Embryonic facial prominence (tissue), 1 donor: ENCODE data around the gene AMPD3.
"Not testable (repeated sequence)": the region's sequence is repeated elsewhere in the genome, so short reads cannot be mapped to it uniquely, and the experiment has no call there.

ENCODE experiments used
- DNase-seq: peaks from one replicate; pipeline ENCODE4 v3.0.0-alpha.2; 2016; ENCODE audit errors: extremely low spot score

Gene AMPD3

DNA sequence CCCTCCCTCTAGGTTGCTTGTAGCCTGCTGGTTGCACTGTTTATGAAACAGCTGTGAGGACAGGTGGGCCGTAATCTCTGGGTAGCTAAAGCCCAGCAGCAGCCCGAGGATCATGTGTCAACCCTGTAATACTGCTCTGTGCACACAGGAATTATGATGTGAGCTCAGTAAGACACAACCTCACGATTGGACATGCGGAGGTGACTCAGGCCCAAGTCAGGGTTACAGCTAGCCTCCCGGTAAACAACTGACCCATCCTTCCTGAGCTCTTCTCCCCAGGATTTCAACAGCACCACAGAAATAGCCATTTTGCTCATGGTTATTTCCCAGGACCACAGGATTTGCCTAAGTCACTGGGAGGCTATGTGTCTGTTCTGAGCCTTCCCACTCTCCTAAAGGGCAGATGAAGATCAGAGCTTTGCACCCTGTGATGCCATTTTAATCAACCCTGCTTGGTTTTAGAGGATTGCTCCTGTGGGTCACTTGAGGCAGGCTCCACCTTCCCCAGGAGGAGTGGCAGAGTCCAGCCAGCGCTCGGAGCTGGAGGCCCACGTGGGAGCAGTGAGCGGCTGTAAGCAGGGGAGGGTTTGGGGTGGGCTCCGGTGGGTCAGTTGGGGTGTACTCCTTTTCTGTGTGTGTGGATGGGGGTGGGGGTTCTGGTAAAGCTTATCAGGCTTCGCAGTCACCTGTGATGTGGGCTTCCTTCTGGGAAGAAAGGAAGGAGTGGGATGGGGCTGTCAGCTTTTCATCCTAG, at the start of gene AMPD3:
AMPD3 (plus strand) TSS at position 387 of the 754 bp plus-strand sequence. CDS start 6,256 bp downstream, outside the sequence.
- no peak for DNase-seq

DNA sequence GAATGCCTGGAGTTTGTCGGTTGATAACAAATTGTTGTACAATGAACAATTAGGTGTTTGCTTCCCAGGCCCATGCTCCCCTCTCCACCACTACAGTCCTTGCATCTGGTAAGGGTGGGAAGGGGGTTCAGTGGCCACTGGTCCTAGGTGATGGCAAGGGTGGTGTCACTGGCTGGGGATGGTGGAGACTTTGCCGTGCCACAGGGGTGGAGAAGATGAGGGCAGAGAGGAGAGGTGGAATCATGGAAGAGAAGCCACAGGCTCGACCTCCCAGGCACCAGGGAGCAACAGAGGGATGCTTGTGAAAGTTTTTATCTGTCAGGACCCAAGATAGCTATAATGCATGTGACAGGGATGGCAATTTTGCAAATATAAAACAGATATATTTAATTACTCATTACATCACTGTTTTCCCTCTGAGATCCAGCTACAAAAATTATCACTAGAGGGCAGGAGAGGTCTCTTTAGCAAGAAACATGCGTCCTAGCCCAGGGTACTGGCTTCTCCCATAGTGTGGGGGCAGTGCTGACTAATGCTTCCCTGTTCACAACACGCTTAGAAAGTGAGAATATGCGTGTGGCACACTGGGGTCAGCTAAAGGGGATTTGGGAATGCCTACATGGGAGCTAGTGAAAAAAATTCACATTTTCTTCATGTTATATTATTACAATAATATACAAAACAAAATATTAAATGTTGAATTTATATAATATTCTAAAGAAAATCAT, 49.0 kb upstream of the AMPD3 start:
- DNase-seq, result peak; percentile 72

GRCh38 chr11:10407055-10407454, 48.0 kb upstream of the AMPD3 start:
- DNase-seq, result no peak

DNA sequence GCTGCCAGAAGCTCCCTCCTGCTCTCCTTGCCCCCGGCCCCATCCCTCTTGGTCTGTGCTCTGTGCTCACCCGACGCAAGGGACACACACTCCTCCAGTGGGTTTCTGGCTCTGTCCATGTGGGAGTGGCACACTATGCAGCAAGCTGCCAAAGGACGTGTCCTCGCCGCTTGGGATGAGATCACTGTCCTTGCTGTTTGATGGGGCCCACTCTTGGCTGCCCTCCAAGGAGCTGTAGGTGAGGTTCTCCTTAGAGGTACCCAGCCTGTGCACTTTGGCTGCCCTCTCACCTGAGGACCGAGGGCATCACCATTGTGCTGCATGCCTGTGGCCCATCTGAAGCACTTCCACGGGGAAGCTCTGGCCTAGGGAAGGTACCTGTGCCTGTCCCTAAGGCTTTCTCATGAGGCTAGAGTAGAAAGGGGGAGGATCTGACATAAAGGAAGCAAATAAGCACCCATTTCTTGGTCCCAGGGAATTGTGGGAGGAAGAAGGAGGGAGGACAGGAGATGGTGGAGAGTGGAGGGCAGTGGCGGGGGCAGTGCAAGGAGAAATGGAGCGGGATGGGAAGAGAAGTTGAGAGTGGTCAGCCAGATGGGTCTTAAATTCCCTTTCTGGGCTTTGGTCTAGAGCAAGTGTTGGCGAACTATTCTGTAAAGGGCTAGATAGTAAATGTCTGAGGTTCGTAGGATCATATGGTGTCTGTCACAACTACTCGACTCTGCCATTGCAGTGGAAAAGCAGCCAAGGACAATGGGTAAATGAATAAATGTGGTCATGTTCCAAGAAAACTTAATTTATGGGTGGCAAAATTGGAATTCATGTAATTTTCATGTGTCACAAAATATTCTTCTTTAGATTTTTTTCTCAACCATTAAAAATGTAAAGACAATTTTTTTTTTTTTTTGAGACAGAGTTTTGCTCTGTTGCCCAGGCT, 47.0 kb upstream of the AMPD3 start:
- DNase-seq, result no peak

DNA sequence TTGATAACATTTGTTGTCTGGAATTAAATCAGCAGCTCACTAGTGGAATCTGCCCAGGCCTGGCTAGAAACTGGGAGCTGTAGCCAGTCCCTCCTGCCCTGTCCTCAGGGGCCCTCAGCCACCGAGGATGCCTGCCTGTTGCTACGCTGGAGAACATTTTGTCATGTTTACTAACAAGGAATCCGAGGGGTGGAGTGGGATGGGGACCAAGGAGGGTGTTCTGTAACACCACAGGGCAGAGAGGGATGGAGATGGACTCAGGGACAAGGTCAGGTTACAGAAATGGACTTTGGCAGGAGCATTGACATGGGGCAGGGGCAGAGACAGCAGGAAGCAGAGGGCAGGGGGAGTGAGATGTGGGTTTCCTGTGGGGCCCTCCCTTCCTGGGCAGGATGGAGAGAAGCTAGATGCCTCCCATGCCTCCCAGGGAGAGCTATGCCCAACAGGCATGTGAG, 45.8 kb upstream of the AMPD3 start:
- no peak for DNase-seq

DNA sequence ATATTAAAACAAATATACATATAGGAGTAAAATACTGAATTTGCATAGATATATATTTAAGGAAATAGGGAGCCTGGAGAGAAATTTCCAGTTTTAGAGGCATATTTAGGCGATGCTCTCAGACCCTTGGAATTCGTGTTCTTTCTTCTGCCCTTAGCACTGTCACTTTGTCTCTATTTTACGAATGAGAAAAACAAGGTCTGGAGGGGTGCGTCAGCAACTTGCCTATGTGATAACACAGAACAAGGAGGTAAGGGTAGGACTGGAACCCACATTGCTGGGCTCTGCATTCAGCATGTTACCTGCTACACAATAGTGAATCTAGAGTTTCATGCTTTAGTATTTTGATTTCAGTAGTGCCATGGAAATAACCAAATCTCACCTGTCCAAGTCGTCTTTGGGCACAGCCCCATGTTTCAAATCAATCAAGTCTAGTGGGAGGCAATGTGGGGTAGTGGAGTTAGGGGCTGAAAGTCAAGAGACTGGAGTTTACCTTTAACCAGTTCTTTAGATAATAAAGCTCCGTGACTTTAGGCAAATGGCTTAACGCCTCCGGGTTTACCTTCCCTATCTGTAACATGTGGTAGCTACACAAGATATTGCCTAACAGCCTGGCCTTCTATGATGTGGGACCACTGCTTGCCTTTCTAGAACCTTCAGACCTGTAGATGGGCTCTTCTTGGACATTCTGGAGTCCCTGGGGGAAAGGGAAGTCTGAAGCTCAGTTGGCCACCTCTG, 44.8 kb upstream of the AMPD3 start:
- no peak for DNase-seq

- DNase-seq, result no peak
These were observed 44.2 kb upstream of the AMPD3 start for GRCh38 chr11:10410844-10411200.

GRCh38 chr11:10412266-10412665, 42.8 kb upstream of the AMPD3 start:
- DNase-seq, result no peak

- DNase-seq, result no peak
These were observed 41.8 kb upstream of the AMPD3 start for GRCh38 chr11:10413268-10413667.

- DNase-seq, result no peak
These were observed 40.9 kb upstream of the AMPD3 start for GRCh38 chr11:10414181-10414580.

DNA sequence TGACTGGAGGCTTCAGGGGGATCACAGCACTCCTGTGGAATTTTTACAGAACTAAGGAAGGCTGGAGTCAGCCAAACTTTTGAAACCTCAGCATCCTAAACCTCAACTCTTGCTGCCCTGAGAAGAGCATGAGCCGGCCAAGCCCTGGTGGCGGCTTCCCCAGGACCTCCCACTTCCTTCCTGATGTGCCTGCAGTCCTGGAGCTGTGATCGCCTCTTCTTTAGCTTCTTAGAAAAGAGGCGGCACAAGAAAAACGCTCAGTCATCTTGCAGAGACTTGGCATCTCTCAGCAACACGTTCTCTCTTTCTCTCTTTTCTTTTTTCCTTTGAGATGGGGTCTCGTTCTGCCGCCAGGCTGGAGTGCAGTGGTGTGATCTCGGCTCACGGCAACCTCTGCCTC, 40.4 kb upstream of the AMPD3 start:
- DNase-seq, result no peak

DNA sequence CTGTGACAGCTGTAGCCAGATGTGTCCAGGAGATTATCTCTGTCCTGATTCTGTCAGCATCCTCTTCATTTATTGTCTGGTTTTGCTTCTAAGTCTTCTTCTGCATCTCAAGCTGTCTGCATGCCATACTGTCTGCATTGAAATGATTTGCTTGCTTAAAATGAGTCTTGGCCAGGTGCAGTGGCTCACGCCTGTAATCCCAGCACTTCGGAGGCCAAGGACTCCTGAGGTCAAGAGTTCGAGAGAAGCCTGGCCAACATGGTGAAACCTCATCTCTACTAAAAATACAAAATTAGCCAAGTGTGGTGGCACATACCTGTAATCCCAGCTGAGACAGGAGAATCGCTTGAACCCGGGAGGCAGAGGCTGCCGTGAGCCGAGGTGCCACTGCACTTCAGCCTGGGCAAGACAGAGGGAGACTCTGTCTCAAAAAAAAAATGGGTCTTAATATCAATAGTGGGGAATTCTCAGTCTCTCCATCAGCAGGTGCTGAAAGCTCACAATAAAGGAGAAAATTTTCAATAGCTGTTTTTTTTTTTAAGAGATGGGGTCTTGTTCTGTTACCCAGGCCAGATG, 39.2 kb upstream of the AMPD3 start:
- no peak for DNase-seq

DNA sequence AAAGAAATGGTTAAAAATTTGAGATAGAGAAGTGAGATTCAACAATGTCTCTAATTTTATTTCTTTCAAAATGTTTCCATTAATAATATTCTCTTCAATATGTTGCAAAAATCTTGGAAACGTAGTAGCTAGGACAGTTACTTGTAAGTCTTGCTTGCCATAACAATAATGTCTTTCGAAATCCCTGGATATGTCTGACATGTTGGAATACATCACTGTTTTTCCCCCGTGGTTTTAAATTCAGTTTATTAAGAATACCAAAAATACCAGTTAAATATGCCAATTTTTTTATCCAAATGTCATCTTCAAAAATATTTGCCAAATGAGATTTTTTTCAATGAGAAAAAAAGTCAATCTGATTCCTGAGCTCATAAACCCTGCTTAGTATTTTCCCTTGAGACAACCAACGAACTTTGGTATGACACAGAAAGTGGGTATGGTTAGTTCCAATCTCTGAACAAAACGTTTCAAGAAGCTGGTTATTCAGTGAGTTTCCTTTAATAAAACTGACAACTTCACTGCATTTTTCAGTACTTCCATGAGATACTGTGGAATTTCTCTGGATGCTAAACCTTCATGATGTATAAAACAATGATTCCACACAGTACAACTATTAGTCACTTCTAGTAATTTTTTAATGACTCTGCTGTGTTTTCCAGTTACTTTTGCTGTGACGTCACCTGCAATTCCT, 36.7 kb upstream of the AMPD3 start:
- no peak for DNase-seq

DNA sequence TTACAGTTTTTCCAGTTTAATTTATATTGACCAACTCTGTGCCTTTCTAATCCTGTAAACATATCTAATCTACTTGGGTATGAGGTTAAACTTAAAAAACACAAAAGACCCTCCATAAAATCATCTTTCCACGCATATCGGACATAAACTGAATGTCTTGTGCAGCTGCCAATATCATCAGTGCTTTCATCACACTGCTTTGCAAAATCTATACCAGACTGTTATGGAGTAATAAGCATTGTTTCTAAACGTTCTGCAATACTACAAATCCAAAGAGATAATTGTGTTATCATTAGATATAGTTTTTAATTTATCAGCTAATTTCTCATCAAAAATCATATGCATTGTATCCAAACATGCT, 36.1 kb upstream of the AMPD3 start:
- no peak for DNase-seq

- no peak for DNase-seq
These were observed 28.6 kb upstream of the AMPD3 start for GRCh38 chr11:10426475-10426874.

GRCh38 chr11:10428453-10428852, 26.6 kb upstream of the AMPD3 start:
- no peak for DNase-seq

DNA sequence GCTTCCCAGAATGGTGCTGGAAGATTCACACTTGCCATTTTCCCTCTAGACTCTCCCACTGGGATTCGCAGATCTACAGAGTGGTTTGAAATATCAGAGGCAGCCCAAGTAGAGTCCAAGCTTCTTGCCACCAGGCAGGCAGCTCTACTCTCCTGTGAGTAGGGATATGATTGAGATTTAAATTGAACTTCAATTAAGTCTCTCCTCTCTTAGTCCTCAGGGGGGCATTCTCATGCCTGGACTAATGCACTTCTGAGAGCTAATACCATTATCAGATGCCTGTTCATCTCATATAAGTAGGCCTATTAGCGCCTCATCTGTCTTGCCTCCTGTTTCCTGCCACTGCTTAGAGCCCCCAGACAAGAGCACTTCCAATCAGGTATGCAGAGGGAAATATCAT, 25.5 kb upstream of the AMPD3 start:
- DNase-seq, result no peak

- no peak for DNase-seq
These were observed 22.6 kb upstream of the AMPD3 start for GRCh38 chr11:10432493-10432892.

DNA sequence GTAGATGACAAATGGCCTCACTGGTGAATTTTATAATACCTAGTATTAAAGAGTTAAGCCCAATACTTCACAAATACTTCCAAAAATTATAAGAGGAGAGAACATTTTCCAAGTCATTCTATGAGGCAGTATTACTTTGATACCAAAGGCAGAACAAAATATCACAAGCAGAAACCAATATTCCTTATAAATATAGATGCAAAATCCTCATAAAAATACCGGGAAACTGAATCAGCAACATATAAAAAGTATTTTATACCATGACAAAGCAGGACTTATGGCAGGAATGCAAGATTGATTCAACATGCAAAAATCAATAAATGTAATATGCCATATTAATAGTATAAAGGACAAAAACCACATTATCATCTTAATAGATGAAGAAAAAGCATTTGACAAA, 22.1 kb upstream of the AMPD3 start:
- no peak for DNase-seq

GRCh38 chr11:10436224-10436623, 18.8 kb upstream of the AMPD3 start:
- DNase-seq, result no peak

DNA sequence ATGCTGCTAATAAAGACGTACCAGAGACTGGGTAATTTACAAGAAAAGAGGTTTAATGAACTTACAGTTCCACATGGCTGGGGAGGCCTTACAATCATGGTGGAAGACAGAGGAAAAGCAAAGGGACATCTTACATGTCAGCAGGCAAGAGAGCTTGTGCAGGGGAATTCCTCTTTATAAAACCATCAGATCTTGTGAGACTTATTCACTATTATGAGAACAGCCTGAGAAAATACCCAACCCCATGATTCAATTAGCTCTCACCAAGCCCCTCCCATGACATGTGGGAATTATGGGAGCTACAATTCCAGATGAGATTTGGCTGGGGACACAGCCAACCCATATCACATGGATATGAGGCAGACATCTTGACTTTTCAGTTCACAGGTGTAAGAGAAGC, 18.4 kb upstream of the AMPD3 start:
- not testable (repeated sequence) for DNase-seq
